ENCODE data around the gene HECTD4.
"Not testable (repeated sequence)": the region's sequence is repeated elsewhere in the genome, so short reads cannot be mapped to it uniquely, and the experiment has no call there.

The HECTD4 gene

DNA sequence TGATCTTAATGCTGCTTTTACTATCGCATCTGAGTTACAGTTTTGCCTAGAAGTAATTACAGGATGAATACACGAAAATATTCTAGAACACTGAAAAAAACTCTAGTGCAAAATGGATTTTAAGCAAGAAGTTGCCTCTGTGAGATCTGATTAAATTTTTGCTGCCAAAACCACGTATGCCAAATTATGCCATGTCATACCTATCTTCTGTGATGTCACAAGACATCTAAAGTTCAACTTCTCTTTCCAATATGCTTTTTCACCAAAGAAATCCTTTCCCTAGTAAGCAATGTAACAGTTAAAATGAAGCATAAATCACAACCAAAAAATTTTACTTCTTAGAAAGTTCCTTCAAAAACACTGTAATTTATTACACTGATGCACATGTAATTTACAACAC lies 39.6 kb downstream of the HECTD4 start:
- Mint-ChIP-seq H3K36me3 (ENCODE audit: low read depth) (peaks cover 15% of the 10 kb centered on the region), H3K4me3 (no peak overlapping the region), H3K9me3 (peaks cover 9% of the 10 kb centered on the region), H3K27me3 (ENCODE audit: low read depth, poor library complexity) (peaks cover 6% of the 10 kb centered on the region), H3K27ac (no peak overlapping the region), H3K4me1 (peaks cover 13% of the 10 kb centered on the region)
- DNase-seq, result no peak
- TF ChIP-seq, protein P1, sequence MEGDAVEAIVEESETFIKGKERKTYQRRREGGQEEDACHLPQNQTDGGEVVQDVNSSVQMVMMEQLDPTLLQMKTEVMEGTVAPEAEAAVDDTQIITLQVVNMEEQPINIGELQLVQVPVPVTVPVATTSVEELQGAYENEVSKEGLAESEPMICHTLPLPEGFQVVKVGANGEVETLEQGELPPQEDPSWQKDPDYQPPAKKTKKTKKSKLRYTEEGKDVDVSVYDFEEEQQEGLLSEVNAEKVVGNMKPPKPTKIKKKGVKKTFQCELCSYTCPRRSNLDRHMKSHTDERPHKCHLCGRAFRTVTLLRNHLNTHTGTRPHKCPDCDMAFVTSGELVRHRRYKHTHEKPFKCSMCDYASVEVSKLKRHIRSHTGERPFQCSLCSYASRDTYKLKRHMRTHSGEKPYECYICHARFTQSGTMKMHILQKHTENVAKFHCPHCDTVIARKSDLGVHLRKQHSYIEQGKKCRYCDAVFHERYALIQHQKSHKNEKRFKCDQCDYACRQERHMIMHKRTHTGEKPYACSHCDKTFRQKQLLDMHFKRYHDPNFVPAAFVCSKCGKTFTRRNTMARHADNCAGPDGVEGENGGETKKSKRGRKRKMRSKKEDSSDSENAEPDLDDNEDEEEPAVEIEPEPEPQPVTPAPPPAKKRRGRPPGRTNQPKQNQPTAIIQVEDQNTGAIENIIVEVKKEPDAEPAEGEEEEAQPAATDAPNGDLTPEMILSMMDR (IDR thresholded peaks at IDR 0.05), result no peak

DNA sequence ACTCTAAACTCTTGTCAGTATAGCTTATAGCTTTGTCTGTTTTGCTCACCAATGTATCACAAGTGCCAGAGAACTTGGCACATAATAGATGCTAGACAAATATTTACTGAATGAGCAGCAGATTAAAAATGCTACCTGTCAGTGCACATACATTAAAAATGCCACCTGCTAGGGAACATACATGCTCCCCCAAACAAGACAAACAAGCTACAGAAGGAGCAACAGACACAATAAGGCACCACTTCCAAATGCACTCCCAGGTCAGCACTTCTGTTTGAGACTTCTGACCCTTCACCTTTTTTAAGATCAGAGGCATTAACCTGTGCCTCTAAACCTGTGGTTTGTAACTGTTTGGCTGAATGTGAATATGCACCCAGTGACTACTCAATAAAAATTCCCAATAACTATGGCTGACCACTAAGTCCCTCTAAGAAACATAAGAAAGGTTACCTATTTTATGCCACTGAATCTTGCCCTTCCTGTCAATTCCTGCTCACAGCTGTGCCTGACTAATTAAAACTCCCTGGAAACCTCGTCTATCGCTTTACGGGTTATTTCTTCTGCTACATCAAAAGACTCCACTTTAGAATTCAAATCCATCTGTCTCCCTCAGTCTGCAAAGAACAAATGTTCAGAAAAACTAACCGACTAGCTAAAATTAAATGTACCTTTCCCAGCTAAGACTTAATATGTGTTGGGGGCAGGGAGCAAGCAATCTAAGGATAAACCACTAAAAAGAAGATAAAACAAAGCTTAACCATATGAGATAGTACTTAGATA lies 41.0 kb downstream of the HECTD4 start:
- peaks cover 11% of the 10 kb centered on the region for H3K4me1 Mint-ChIP-seq
- H3K9me3 Mint-ChIP-seq, result peaks cover 9% of the 10 kb centered on the region
- TF ChIP-seq, protein P1 (IDR thresholded peaks at IDR 0.05), result no peak
- DNase-seq, result no peak
- peak overlapping the region; percentile 70 for H3K27ac Mint-ChIP-seq
- peaks cover 6% of the 10 kb centered on the region for H3K27me3 Mint-ChIP-seq (ENCODE audit: low read depth, poor library complexity)
- no peak overlapping the region for H3K4me3 Mint-ChIP-seq
- peaks cover 22% of the 10 kb centered on the region for H3K36me3 Mint-ChIP-seq (ENCODE audit: low read depth)

DNA sequence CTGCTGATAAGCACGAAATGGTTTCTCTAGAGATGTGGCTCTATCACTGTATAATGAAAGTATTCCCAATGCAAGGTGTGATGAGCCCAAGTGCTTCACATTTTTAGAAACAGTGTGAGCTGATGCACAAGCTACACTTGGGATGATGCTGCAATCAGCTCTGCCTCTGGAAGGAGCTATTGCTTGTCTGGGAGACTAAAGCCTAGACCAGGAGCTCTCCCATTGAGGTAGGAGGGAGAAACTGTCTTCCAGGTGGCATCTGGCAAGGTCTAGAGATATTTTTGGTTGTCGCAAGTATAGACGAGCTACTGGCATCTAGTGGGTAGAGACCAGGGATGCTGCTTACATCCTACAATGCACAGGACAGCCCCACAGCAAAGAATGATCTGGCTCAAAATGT lies 42.0 kb downstream of the HECTD4 start:
- H3K4me1 Mint-ChIP-seq, result peaks cover 8% of the 10 kb centered on the region
- TF ChIP-seq, protein P1 (IDR thresholded peaks at IDR 0.05), result no peak
- no peak overlapping the region for H3K4me3 Mint-ChIP-seq
- H3K9me3 Mint-ChIP-seq, result peaks cover 9% of the 10 kb centered on the region
- H3K27ac Mint-ChIP-seq, result no peak overlapping the region
- peaks cover 27% of the 10 kb centered on the region for H3K36me3 Mint-ChIP-seq (ENCODE audit: low read depth)
- peaks cover 1% of the 10 kb centered on the region for H3K27me3 Mint-ChIP-seq (ENCODE audit: low read depth, poor library complexity)
- no peak for DNase-seq

DNA sequence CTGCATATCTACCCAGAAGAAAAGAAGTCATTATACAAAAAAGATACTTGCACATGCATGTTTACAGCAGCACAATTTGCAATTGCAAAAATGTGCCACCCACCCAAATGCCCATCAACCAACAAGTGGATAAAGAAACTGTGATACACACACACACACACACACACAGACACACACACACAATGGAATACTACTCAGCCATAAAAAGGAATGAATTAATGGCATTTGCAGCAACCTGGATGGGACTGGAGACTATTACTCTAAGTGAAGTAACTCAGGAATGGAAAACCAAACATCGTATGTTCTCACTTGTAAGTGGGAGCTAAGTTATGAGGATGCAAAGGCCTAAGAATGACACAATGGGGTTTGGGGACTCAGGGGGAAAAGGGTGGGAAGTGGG lies 47.2 kb downstream of the HECTD4 start:
- not testable (repeated sequence) for H3K4me3 Mint-ChIP-seq; DNase-seq; H3K27me3 Mint-ChIP-seq (ENCODE audit: low read depth, poor library complexity); H3K27ac Mint-ChIP-seq; H3K4me1 Mint-ChIP-seq
- Mint-ChIP-seq H3K9me3 (peaks cover 16% of the 10 kb centered on the region), H3K36me3 (ENCODE audit: low read depth) (peaks cover 38% of the 10 kb centered on the region)

DNA sequence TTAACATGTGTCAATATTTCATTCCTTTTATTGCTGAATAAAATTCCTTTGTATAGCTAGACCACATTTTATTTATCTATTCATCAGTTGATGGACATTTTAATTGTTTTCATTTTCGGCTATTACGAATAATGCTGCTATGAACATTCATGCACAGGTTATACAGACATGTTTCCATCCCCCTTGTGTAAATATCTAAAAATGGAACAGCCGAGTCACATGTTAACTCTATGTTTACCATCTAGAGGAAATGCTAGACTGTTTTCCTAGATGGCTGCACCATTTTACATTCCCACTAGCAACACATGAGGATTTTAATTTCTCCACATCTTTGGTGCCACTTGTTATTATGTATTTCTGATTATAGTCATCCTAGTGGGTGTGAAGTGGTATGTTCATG lies 49.2 kb downstream of the HECTD4 start:
- DNase-seq, result no peak
- Mint-ChIP-seq H3K27me3 (ENCODE audit: low read depth, poor library complexity) (no peaks in the 10 kb centered on the region), H3K4me1 (no peaks in the 10 kb centered on the region), H3K9me3 (peaks cover 9% of the 10 kb centered on the region), H3K27ac (no peak overlapping the region), H3K36me3 (ENCODE audit: low read depth) (peaks cover 27% of the 10 kb centered on the region), H3K4me3 (no peak overlapping the region)
- TF ChIP-seq, protein P1 (IDR thresholded peaks at IDR 0.05), result no peak

DNA sequence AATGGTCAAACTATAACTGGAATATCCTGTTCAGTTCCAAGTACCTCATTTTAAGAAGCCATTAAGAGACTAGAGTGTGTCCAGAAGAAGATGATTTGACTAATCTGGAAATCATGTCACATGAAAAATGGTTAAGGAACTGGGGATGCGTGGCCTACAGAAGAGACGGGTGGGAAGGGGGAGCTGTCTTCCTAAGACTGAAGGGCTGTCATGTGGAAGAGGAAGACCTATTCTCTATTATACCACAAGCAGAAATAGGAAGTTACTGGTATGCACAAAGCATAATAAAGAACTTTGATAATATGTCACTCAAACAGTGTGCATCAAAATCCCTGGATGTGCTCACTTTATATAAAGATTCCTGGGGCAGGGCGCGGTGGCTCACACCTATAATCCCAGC lies 50.3 kb downstream of the HECTD4 start:
- Mint-ChIP-seq H3K4me1 (no peaks in the 10 kb centered on the region), H3K27me3 (ENCODE audit: low read depth, poor library complexity) (no peaks in the 10 kb centered on the region), H3K36me3 (ENCODE audit: low read depth) (peaks cover 16% of the 10 kb centered on the region), H3K9me3 (peaks cover 6% of the 10 kb centered on the region), H3K27ac (peak overlapping the region; percentile 12), H3K4me3 (no peak overlapping the region)
- DNase-seq, result no peak
- TF ChIP-seq, protein P1 (IDR thresholded peaks at IDR 0.05), result no peak
